Measurements from ENCODE around the gene APLF.
"Not testable (repeated sequence)": the region's sequence is repeated elsewhere in the genome, so short reads cannot be mapped to it uniquely, and the experiment has no call there.

APLF gene

DNA sequence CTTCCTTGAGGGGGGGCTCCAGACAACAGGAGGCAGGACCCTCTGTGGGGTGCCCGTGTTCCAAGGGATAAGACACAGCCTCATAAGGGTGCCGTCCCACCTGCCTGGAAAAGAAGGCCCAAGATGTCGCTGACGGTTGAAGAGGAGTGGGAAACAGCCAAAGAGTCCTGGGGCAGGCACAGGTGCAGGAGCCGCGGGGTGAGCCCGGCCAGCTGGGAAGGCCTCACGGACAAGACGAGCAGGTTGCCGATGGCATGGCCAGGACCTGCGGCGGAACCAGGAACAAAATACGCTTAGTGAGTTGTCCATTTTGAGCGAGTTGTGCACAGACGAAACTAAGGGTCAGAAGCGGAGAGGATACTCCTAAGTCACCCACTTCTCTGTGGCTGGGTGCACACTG, 61.8 kb downstream of the APLF start:
- DNase-seq (ENCODE audit: low read depth) = not testable (repeated sequence)

DNA sequence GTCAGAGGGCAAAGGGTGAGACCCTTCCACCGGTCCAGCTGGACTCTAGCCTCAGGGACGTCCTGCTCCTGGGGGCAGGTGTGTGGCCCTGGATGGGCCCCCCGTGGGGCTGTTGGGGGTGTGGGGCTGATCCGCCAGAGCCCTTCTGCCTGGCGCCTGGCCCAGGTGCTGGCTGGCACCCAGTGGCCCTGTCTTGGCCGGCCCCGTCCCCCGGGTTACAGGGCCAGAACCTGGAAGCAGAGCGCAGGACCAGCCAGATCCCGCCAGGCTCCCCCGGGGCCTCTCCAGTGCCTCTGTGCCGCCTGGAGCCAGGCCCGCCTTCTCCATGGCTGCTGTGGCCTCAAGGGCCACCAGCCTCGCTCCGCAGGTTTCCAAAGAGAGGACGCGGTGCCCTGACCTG, 62.3 kb downstream of the APLF start:
- not testable (repeated sequence) for DNase-seq (ENCODE audit: low read depth)

GRCh38 chr2:68536000-68536399, 68.6 kb downstream of the APLF start:
- no peak for DNase-seq (ENCODE audit: low read depth)

DNA sequence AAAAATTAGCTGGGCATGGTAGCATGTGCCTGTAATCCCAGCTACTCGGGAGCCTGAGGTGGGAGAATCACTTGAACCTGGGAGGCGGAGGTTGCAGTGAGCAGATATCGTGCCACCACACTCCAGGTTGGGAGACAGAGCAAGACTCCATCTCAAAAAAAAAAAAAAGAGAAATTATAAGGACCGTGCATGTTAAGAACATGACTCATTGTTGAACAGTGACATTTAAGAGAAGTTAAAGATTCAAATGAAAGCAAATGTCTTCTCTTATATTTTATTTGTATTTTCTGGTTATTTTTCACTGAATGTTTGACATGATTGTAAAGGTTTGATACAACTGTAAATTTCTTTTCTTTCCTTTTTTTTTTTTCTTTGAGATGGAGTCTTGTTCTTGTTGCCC, 69.6 kb downstream of the APLF start:
- DNase-seq (ENCODE audit: low read depth) = no peak

DNA sequence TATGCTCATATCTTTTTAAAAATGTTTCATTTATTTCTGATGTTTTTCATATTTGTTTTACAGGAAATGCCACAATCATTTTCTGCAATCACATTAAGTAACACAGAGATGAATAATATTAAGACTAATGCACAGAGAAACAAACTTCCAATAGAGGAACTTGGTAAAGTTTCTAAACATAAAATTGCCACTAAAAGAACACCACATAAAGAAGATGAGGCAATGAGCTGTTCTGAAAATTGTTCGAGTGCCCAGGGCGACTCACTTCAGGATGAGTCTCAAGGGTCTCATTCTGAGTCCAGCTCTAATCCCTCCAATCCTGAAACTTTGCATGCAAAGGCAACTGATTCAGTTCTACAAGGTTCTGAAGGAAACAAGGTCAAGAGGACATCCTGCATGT, 70.4 kb downstream of the APLF start:
- DNase-seq (ENCODE audit: low read depth) = no peak

DNA sequence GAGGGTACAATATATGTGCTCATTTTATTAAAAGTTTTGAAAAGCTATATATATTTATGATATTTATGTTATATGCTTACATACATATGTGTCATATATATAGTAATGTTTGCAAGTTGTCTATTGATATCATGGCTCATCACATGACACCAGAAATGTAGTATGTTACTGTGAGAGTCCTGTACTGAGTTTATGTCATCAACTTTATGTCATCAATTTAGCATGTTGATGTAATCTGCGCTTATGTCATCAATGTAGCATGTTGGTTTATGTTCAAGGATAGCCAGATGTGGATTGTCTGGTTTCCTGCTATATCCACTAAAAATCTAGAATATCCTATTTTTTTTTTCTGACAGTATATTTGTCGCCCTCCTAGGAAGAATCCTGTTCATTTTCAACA, 77.4 kb downstream of the APLF start:
- DNase-seq (ENCODE audit: low read depth) = no peak

- DNase-seq (ENCODE audit: low read depth) = no peak
Measured at GRCh38 chr2:68548396-68548795, 81.0 kb downstream of the APLF start.

GRCh38 chr2:68553098-68553497, 85.7 kb downstream of the APLF start:
- DNase-seq (ENCODE audit: low read depth) = no peak

DNA sequence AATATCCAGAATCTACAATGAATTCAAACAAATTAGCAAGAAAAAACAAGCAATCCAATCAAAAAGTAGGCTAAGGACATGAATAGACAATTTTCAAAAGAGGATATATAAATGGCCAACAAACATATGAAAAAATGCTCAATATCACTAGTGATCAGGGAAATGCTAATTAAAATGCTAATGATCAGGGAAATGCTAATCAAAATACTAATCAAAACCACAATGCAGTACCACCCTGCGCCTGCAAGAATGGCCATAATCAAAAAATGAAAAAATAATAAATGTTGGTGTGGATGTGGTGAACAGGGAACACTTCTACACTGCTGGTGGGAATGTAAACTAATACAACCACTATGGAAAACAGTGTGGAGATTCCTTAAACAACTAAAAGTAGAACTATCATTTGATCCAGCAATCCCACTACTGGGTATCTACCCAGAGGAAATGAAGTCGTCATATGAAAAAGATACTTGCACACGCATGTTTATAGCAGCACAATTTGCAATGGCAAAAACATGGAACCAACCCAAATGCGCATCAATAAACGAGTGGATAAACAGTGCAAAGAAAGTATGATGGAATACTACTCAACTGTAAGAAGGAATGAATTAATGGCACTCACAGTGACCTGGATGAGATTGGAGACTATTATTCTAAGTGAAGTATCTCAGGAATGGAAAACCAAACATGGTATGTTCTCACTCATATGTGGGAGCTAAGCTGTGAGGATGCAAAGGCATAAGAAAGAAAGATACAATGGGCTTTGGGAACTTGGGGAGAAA, 88.2 kb downstream of the APLF start:
- DNase-seq (ENCODE audit: low read depth) = not testable (repeated sequence)

DNA sequence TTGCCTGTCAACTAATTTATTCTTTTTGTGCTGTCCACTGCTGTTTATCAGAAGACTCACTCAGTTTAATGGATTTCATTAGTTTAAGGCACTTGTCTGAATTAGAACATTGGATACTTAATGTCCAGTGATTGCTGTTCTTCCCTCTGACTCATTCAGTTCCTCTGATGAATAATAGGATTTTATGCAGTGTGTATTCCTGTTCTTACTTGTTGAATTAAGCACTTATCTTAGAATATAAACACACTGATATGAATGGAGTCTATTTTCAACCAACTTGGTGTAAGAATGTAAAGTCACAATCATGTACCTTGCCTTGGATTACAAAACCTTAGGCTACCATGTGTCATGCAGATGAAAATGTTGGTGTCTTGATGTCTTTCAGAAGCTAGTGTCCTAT, 89.0 kb downstream of the APLF start:
- DNase-seq (ENCODE audit: low read depth) = no peak

- DNase-seq (ENCODE audit: low read depth) = no peak
Measured at GRCh38 chr2:68558576-68558975, 91.2 kb downstream of the APLF start.

DNA sequence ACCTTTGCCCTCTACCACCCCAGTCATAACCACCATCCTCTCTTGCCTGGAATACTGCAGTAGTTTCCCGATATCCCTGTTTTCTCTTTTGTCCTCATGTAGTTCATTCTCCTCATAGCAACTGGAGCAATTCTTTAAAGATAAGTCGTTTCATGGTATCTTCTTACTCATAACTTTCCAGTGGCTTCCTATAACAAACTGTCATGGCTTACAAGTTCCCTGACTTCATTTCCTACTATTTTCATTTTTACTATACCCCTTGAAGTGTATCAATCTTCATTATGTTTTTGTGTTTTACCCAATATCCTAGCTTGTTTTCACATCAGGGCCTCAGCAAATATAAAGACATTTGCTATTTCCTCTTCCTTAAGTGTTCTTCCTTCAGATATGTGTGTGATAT, 92.3 kb downstream of the APLF start:
- DNase-seq (ENCODE audit: low read depth) = no peak

- DNase-seq (ENCODE audit: low read depth) = no peak
Measured at GRCh38 chr2:68560545-68560944, 93.2 kb downstream of the APLF start.

DNA sequence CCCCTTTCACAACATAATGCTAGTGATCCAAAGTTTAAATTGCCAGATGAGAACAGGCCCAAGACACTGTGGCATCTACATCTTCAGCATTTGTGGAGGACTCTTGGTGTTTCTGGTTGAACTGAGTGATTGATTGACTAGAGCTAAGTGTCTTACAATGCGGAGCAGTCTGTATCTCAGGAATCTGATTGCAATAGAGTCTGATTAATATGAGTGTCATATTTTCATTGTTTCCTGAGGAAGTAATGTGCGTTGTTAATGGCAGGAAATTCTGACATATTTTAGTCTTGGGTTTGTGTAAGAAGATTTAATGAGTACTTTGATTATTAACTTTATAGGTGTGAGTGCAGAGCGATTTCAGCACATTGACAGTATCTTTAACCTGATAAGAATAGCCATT, 94.0 kb downstream of the APLF start:
- no peak for DNase-seq (ENCODE audit: low read depth)

DNA sequence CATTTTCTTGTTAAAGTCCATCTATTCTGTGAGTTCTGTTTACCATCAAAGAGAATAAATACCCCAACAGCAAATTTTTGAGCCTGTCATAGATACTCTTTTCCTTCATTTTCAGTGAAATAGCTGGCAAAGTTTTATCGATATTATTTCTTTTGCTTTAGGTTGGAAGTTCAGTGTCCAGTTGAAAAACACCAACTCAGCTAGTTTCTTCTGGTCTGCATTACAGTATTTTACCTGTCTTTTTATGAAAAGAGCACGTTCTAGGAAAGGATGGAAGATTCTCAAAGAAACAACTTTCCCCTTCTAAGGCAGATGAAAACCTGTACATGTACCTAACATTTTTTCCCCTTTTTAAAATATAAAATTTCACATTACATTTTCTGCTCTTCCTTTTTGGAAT, 95.5 kb downstream of the APLF start:
- DNase-seq (ENCODE audit: low read depth) = no peak

DNA sequence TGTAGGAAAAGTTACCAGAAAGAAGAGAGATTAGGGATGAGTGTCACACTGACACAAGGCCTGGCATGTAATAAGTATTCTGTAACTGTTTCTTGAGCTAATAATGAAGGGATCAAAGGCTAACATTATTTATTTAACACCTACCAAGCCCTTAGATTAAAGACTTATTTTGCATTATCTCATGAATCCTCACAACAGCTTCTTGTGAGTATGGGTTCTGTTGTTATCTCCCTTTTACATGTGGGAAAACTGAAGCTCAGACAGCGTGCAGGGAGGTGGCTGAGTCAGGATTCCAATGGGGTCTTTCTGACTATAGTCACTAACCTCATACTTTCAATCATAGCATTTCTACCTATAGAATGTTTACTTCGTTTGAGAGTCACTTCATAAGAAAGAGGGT, 97.0 kb downstream of the APLF start:
- no peak for DNase-seq (ENCODE audit: low read depth)

DNA sequence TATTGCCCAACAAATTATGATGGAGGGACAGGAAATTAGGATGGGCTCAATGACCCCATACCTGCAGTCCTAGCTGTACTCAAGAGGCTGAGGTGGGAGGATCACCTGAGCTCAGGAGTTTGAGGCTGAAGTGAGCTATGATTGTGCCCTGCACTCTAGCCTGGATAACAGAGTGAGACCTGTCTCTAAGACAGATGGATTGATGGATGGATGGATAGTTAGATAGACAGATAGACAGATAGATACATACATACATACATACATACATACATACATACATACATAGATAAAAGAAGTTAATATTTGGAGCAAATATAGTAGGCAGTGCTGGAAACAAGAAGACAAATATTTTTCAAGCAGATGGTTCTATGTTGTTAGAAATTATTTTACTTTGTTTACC, 97.9 kb downstream of the APLF start:
- no peak for DNase-seq (ENCODE audit: low read depth)

DNA sequence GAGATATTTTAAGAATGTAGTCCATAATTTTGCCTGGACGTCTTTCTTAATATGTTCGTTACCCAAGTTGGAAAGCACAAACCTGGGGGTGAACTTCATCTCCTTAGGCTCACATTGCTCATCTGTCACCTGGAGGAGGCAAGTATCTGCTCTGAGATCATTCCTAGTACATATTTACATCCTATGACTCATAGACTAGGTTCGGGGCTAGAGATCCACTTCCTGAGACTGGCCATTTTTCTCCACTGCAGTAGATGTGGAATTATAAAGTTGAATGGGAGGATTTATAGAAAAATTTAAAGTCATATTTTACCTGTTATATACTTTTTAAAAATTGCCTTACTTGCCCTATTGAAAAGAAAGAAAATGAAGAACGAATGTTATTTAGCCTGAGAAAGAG, 98.5 kb downstream of the APLF start:
- no peak for DNase-seq (ENCODE audit: low read depth)

GRCh38 chr2:68566362-68566761, 99.0 kb downstream of the APLF start:
- DNase-seq (ENCODE audit: low read depth) = no peak

GRCh38 chr2:68568116-68568515, 100.7 kb downstream of the APLF start:
- DNase-seq (ENCODE audit: low read depth) = no peak

GRCh38 chr2:68569604-68570003, 102.2 kb downstream of the APLF start:
- no peak for DNase-seq (ENCODE audit: low read depth)

- DNase-seq (ENCODE audit: low read depth) = not testable (repeated sequence)
Measured at GRCh38 chr2:68570434-68570833, 103.0 kb downstream of the APLF start.

DNA sequence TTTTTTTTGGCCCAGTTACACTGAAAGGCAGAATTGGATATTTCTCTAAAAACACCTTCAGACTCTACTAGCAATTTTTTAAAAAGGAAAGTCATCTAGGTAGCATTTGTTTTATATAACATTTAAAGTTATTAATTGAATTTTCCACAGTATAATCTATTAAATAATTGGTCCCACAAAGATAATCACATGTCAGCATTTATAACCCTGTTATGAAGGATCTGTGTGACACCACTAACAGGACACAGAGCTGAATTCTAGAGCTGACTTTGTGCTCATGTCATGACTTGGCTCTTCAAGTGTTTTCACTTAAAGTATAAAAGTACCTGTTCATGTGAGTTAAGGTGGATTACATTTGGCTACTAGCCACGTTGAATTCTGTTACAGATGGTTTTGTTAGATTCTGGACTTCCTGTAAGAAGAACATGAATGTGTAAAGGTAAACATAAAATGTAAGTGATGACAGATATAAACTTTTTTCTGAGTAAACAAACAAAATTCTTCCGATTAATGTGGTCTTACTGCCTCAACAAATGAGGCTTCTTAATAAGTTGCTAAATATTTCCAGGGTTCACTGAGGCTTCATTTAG, 106.9 kb downstream of the APLF start:
- no peak for DNase-seq (ENCODE audit: low read depth)

GRCh38 chr2:68577183-68577582, 109.8 kb downstream of the APLF start:
- no peak for DNase-seq (ENCODE audit: low read depth)
